ENCODE data around the gene SPSB2.

SPSB2 gene

DNA sequence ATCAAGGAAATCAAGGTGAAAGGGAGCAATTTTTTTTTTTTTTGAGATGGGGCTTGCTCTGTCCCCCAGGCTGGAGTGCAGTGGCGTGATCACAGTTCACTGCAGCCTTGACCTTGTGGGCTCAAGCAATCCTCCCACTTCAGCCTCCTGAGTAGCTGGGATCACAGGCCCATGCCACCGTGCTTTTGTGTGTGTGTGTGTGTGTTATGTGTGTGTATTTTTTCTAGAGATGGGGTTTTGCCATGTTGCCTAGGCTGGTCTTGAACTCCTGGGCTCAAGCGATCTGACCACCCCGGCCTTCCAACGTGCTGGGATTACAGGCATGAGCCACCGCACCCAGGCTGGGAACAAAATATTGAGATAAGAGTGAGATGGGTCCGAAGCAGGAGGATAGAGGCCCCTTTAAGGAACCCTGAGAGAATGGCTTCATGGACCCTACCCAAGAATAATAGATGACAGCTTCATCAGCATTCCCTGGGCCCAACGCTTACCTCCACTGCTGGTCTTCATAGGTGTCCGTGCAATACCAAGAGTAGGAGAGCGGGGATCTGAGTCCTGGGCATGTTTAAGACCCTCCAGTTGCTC, 23.0 kb downstream of the SPSB2 start:
- no peak for DNase-seq

DNA sequence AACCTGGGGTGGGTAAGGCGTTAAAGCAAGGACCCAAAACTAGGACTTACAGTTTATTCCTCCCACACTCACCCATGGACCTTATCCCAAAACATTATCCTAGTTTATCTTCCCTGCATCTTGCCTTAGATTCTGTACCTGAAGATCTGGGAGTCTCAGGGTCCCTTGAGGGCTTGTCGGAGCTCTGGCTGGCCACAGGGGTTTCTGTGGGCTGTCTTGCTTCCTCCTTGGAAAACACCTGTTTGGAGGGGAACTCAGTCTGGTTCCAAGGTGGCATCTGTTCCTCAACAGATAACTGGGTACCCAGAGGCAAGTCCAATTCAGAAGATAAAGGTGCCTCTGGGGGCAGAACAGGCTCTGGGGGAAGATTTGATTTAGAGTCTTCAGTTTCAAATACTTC, 23.7 kb downstream of the SPSB2 start:
- peak; percentile 27 for DNase-seq

DNA sequence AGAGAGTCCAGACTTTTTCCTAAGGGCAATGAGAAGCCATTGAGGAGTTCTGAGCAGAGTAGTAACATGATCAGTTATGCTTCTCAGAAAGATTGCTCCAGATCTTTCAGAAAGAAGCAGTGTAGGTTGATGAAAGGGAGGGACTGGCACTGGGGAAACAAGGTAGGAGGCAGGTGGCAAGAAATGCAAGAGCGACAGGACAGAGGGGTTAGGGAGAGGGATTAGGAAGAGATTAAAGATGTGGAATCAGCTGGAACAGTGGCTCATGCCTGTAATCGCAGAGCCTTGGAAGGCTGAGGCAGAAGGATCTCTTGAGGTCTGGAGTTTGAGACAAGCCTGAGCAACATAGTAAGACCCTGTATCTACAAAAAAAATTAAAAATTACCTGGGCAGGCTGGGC, 25.4 kb downstream of the SPSB2 start:
- no peak for DNase-seq

DNA sequence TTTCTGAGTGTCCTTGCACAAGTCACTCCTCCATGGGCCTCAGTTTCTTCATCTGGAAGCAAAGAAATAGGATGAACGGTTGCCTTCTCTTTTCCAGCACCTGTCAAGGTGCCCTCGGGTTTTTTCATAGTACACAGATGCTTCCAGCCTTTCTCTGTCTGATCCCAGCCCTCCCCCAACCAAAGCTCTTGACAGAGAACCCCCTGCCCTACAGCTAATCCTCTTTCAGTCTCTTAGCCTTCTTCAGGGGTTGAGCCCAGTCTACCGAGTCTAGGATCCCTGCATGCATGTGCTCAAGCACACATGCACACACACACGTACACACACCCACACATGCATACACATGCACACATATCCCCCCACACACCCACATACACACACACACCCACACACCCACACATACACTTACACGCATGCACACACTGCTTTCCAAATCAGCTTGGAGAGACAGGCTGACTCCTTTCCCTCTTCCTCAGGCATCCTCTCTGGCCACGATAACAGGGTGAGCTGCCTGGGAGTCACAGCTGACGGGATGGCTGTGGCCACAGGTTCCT, 26.7 kb downstream of the SPSB2 start:
- DNase-seq, result no peak

DNA sequence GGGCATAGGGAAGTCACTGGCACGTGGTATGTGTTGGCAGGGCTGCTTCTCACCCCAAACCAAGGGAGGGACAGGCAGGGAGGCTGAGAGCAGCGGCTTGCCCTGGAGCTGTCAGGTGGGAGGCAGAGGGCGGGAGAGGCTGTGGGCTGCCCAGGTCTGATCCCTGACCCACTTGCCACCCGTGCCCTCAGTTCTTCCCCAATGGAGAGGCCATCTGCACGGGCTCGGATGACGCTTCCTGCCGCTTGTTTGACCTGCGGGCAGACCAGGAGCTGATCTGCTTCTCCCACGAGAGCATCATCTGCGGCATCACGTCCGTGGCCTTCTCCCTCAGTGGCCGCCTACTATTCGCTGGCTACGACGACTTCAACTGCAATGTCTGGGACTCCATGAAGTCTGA, 27.7 kb downstream of the SPSB2 start:
- DNase-seq, result no peak

DNA sequence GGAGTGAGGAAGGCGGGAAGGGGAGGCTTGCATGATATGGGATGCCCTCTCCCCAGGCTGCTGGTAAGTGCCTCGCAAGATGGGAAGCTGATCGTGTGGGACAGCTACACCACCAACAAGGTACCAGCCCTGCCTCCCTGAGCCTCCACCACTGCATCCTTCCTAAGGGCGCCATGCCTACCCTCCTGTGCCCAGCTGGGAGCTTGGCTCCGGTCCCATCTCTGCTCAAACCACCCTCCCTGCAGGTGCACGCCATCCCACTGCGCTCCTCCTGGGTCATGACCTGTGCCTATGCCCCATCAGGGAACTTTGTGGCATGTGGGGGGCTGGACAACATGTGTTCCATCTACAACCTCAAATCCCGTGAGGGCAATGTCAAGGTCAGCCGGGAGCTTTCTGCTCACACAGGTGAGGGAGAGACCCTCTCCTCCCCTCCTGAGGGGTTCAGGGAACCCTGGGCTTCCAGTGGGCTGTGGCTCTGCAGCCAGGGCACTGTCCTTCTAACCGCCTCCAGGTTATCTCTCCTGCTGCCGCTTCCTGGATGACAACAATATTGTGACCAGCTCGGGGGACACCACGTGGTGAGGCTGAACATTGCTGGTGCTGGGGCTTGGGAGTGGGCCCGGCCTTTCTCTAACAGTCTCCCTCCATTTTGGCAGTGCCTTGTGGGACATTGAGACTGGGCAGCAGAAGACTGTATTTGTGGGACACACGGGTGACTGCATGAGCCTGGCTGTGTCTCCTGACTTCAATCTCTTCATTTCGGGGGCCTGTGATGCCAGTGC, 29.8 kb downstream of the SPSB2 start:
- peak; percentile 71 for DNase-seq

DNA sequence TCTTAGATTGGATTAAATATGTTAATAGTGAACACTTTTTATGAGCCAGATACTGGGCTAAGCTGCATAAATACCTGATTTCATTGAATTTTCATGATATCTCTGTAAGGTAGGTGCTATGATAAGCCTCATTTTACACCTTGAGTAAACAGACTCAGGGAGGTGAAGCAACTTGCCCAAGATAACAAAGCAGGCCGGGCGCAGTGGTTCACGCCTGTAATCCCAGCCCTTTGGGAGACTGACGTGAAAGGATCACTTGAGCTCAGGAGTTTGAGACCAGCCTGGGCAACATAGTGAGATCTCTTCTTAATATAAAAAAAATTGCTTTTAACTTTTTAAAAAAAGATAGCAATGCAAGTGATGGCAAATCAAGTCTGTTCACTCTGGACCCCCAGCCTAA, 31.0 kb downstream of the SPSB2 start:
- no peak for DNase-seq

DNA sequence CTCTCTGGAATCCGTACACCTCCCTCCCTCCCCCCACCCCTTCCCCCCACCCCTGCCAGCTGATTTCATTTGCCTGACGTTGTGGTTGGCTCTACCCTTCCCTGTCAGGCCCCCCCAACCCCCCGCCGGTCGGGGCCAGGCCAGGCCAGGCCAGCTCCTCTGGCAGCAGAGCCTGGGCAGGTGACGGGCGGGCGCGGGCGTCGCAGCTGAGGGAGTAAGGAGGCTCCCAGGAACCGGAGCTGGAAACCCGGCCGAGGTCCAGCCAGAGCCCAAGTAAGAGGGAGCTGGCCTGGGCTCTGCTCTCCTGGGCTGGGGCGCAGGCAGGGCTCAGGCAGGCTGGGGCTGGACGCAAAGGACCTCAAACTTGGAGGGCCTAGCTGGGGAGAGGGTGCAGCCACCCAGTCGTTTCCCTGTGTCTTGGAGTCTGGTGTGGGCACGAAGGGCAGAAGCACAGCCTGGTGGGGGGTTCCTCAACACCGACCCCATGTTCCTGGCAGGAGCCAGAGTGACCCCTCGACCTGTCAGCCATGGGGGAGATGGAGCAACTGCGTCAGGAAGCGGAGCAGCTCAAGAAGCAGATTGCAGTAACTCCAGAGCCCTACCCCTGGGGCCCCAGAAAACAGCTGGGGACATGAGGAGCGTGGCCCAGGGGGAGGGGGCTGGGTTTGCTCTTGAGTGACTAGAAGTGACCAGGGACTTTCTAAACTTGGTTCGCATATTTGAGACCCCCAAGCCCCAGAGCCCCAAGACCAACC, 32.2 kb downstream of the SPSB2 start, which contains the start of gene GNB3:
Gene GNB3, plus strand, starts transcription at position 165 of the 755 bp plus-strand sequence. Its CDS starts 363 bp downstream, at position 528.
- no peak for DNase-seq

DNA sequence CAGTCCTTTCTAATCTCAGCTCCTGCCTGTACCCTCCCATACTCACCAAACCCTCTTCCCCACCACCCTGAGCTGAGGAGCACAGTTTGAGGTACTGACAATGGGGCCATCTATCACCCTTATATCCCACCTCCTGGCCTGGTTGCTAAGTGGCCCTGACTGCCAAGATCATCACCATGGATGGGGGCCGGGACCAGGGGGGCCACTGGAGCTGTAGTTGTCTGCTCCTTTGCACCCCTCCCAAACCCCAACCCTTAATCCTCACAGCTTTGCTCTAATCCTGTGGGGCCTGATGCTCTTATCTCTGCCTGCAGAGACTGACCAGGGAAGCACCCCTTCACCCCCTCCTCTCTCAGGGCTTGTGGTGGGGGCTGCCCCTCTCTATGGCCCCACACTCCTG, 32.8 kb downstream of the SPSB2 start:
- peak; percentile 60 for DNase-seq

DNA sequence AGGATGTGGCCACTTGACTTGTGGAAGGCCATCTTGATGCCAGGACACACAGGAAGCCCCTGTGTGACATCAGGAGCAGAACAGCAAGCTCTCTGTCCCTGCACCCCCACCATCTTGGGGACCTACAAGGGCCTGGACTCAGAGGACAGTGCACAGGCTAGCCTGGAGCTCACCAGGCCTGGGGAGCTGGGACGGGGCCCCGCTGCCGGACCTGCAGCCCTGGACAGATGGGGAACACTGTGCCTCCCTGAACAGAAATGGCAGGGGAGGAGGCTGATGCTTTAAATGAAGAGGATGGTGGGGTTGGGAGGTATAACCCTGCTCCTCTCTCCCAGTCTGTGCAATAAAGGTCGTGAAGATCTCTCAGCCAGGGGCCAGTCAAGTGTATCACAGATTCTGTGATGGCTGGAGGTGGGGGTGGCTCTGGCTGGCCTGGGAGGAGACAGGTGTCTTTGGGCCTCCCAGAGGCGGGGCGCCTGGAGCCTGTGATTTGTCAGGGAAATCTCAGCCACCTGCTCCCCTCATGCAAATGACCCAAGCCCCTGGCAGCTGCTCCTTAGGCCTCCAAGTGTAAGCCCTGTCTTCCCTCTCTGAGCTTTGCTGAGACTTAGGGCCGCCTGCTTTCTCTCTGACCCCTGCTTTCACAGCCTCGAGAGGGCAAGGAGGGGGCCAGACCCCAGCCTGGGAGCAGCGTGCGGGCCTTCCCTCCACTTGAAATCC, 33.5 kb downstream of the SPSB2 start:
- DNase-seq, result no peak

DNA sequence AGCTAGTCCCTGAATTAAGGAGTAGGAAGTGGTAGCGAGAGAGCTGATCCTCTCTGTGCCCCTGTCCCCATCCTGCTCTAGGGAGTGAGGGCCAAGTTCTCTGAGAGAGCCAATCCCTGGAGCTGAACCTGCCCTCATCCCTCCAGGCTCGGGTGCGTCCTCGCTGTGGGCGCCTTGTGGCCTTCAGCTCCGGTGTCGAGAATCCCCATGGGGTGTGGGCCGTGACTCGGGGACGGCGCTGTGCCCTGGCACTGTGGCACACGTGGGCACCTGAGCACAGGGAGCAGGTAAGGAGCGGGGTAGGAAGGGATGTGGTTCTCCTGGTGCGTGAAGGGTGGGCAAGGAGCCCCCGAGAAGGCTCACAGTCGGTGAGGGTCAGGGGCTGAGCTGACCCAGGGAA, 34.2 kb downstream of the SPSB2 start:
- DNase-seq, result no peak

DNA sequence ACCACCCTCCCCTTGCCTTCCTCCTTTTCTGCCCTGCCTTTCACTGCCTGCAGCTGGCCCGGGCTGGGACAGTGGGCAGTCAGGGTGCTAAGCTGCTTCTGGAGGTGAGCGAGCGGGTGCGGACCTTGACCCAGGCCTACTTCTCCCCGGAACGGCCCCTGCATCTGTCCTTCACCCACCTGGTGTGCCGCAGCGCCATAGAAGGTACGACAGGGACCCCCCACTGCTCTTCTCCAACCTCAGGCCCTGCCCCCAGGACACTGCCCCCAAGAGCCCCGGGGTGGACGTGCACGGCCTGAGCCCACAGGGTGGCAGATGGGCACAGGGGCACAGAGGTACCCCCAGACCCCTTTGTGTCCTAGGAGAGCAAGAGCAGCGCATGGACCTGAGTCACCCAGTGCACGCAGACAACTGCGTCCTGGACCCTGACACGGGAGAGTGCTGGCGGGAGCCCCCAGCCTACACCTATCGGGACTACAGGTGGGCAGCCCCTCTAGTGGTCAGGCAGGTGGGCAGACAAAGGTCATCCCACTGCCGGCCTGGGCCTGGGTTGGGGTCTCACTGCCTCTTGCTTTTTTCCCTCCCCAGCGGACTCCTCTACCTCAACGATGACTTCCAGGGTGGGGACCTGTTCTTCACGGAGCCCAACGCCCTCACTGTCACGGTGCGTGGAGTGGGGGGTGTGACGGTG, 35.6 kb downstream of the SPSB2 start:
- DNase-seq, result no peak

DNA sequence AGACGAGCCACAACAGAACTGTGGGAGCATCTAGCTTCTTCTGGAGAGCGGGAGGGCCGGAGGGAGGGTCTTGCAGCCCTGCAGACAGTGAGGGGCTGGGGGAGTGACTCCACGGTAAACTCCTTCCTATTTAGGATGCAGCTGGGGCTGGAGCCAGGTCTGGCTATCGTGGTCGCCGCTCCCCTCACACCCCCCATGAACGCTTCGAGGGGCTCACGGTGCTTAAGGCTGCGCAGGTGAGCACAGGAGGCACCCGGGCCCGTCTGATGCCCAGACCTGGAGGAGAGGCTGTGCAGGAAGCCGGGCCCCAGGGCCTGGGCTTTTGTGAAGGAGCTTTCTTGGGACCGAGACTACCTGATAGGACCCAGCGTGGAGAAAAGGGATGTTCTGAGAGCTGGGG, 36.3 kb downstream of the SPSB2 start:
- no peak for DNase-seq

DNA sequence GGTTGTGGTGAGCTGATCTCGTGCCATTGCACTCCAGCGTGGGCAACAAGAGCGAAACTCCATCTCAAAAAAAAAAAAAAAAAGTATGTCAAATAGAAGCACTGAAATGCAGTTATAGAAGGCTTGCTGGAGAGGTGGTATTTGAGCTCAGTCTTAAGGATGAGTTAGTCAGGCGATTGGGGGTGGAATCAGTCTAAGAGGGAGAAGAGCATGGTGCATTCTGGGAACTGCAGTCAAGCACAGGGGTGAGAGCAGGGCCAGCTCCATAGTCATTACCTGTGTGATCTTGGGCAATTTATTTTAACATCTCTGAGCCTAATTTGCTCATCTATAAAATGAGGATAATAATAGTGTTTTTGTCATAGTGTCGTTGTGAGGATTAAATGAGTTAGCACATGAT, 38.2 kb downstream of the SPSB2 start:
- DNase-seq, result no peak

DNA sequence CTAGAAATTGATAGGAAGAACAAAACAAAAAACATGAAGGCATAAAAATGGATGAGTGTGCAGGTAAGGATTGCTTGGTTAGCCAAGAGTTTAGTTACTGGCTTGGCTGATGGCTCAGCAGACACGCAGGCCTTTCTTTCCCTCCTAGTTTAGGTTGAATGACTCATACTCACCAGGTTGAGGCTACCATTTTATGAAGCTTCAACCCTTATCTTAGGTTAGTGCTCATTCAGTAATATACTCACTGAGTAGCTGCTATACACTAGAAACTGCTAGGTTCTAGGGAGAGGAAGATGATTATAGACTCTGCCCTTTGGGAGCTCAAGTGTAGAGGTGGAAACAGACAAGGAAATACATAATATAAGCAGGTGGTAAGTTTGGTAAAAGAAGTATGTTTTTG, 38.8 kb downstream of the SPSB2 start:
- DNase-seq, result no peak

DNA sequence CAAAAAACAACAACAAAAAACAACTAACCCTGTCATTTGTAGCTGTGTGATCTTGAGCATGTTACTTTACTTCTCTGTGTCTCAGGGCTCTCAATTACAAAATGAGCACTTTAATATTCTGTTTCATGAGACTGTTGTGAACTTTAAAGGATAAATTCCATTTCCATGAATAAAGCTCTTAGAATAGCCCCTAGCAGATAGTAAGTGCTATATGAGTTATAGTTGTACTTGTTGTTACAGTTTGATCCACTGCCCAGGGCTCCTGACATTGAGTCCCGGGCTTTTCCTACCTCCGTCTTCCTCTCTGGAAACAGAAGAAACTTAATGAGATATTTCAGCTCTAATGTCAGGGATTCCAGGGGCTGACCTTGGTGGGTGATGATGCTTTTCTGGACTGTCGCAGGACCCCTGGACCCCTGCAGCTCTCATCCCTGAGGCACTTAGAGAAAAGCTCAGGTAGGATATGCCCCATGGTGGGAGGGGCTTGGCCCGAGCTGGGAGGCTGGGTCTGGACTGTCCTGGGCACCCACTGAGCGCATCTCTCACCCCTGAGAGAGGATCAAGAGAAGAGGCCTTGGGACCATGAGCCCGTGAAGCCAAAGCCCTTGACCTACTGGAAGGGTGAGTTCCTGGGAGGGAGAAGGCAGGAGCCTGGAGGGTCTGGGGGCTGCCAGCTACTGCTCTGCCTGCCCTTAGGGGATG, 39.8 kb downstream of the SPSB2 start:
- no peak for DNase-seq

DNA sequence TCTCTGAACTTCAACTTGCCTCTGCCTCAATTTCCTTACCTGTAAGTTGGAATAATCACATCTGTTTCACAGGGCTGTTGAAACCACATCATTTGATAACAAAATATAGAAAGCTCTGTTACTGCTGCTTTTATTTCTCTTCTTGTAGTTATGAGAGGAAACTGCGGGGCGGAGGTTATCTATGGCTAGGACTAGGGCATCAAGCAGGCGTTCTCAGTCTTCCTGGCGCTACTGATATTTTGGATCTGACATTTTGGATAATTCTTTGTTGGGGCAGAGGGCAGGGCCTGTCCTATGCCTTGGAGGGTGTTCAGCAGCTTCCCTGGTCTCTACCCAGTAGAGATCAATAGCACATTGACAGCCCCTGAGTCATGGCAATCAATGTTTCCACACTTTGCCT, 41.0 kb downstream of the SPSB2 start:
- DNase-seq, result no peak

DNA sequence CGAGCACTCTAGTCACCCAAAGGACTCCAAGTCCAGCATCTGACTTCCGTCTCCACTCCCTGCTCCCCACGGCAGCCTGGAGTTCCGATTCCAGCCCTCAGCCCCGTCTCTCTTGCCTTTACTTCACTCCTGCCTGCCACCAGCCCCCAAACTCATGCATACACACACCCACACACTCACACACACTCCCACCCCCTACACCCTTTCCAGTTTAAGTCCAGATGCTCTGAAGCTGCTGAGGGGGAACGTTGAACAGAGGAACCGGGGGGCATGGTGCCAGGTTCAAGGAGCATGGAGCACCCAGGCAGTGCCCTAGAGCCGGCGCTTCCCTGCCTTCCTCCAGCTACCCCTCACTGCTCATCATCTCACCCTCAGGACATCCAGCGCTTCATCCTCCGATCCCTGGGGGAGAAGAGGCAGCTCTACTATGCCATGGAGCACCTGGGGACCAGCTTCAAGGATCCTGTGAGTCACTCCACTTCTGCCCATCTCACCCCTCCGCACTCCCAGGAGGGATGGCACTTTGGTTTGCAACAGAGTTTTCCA, 41.6 kb downstream of the SPSB2 start:
- DNase-seq, result no peak

DNA sequence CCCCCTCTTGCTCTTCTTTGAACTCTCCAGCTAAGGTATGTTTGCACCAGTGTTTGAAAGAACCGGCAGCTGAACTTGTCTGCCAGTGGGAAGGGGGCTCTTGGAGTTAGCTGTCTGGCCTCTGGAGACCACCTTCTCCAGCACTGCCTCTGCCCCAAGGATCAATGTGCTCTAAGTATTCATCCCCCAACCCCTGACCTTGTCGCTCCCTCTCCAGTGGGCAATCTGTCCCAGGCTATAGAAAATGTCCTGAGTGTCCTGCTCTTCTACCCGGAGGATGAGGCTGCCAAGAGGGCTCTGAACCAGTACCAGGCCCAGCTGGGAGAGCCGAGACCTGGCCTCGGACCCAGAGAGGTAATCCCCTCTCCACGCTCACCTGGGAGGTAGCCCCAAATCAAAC, 42.1 kb downstream of the SPSB2 start:
- no peak for DNase-seq

DNA sequence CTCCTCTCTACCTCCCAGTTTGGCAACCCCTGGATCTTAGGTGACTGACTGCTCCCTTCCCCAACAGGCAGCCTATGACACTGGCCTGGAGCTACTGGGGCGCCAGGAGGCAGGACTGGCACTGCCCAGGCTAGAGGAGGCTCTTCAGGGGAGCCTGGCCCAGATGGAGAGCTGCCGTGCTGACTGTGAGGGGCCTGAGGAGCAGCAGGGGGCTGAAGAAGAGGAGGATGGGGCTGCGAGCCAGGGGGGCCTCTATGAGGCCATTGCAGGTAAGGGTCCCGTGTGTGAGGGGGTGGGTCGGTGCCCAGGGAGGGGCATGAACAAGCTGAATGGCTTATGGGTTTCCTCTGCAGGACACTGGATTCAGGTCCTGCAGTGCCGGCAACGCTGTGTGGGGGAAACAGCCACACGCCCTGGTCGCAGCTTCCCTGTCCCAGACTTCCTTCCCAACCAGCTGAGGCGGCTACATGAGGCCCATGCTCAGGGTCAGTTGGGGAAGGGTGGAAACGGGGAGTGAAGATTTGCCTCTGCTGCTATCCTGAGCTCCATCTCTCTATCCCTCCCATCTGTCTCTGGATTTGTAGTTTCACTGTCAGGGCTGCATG, 42.7 kb downstream of the SPSB2 start:
- no peak for DNase-seq

Measured in hematopoietic multipotent progenitor cell treated with erythropoietin and hydrocortisone succinate and interleukin-3 and kit ligand, for 4 days (in vitro differentiated cells).